GM23248 (cell line): ENCODE data around the gene PIP5K1B.

ENCODE experiments used
- EZH2 ChIP-seq: fragments of 200-600 bp; sonication (generic); IDR thresholded peaks from 2 replicates; pipeline ENCODE4 v1.6.1; 2018; ENCODE audit warnings: antibody characterized with exemption, mild to moderate bottlenecking; ENCODE audit not compliant: insufficient read depth, poor library complexity, severe bottlenecking
- EZH2phosphoT487 ChIP-seq: fragments of 200-600 bp; sonication (generic); IDR thresholded peaks from 2 replicates; pipeline ENCODE4 v1.6.1; 2018; ENCODE audit warnings: antibody characterized with exemption, moderate library complexity, mild to moderate bottlenecking, low read depth; ENCODE audit not compliant: insufficient read depth

GRCh38 chr9:68798423-68798822 lies 93.4 kb downstream of the PIP5K1B start:
- no peak for TF ChIP-seq EZH2
- TF ChIP-seq EZH2phosphoT487 = no peak
